Endodermal cell (in vitro differentiated cells): ENCODE data around the gene ZBTB46. TPM values are rescaled to one million over a fixed set of nuclear protein-coding genes. Genes with fewer than 3 reads are reported as not detected.

ENCODE experiments used
- DNase-seq: peaks from one replicate; pipeline ENCODE4 v3.0.0-alpha.2; 2017
- H3K27ac ChIP-seq: 2 replicates; pipeline ENCODE4 v1.5.1; 2013; ENCODE audit warnings: mild to moderate bottlenecking, low read depth, low read length, moderate library complexity
- H3K27me3 ChIP-seq: 2 replicates; pipeline ENCODE4 v1.6.1; 2013; ENCODE audit warnings: mild to moderate bottlenecking, low read length, moderate library complexity; ENCODE audit not compliant: insufficient read depth, control insufficient read depth, poor library complexity, severe bottlenecking
- H3K36me3 ChIP-seq: 2 replicates; pipeline ENCODE4 v1.7.0; 2013; ENCODE audit warnings: mild to moderate bottlenecking, low read length, moderate library complexity; ENCODE audit not compliant: control insufficient read depth, insufficient read depth
- H3K4me1 ChIP-seq: one replicate; pipeline ENCODE4 v1.7.0; 2013; ENCODE audit warnings: low read length; ENCODE audit not compliant: control insufficient read depth, insufficient read depth
- H3K4me3 ChIP-seq: 2 replicates; pipeline ENCODE4 v1.5.1; 2013; ENCODE audit warnings: mild to moderate bottlenecking, low read length, moderate library complexity
- H3K9ac ChIP-seq: 2 replicates; pipeline ENCODE4 v1.6.1; 2013; ENCODE audit warnings: mild to moderate bottlenecking, low read length, moderate library complexity; ENCODE audit not compliant: poor library complexity, severe bottlenecking; ENCODE audit errors: extremely low read depth
- H3K9me3 ChIP-seq: 2 replicates; pipeline ENCODE4 v1.6.1; 2013; ENCODE audit warnings: mild to moderate bottlenecking, low read length, moderate library complexity; ENCODE audit not compliant: control insufficient read depth
- H3K27ac Mint-ChIP-seq: 2 replicates; pipeline ENCODE4 v1.8.0; 2020; ENCODE audit warnings: mixed read lengths
- H3K27me3 Mint-ChIP-seq: 2 replicates; pipeline ENCODE4 v1.8.0; 2021; ENCODE audit warnings: mild to moderate bottlenecking, mixed read lengths; ENCODE audit not compliant: insufficient read depth
- H3K36me3 Mint-ChIP-seq: 2 replicates; pipeline ENCODE4 v1.8.0; 2020; ENCODE audit warnings: low read depth, mixed read lengths
- H3K4me1 Mint-ChIP-seq: 2 replicates; pipeline ENCODE4 v1.8.0; 2020; ENCODE audit warnings: mixed read lengths
- H3K4me3 Mint-ChIP-seq: 2 replicates; pipeline ENCODE4 v1.8.0; 2020; ENCODE audit warnings: mild to moderate bottlenecking, moderate library complexity, mixed read lengths
- H3K9me3 Mint-ChIP-seq: 2 replicates; pipeline ENCODE4 v1.8.0; 2020; ENCODE audit warnings: mild to moderate bottlenecking, mixed read lengths
- WGBS, 2 experiments: methylation state at CpG; one replicate each; pipeline versions ENCODE4 v1.1.5 to v1.1.7; 2013; ENCODE audit warnings: missing lambda C conversion rate in 2 of 2, mixed read lengths in 1 of 2; ENCODE audit not compliant: insufficient coverage in 1 of 2, insufficient read length in 1 of 2; 5-methylcytosine and 5-hydroxymethylcytosine counted together
- total RNA-seq, 2 donors: library from RNA; stranded (reverse); fragmentation: NEBNext Ultra II Directional in 1 of 2; extraction: Animal tissue kit (Norgen Biotek cat#: 25700) in 1 of 2; gene quantifications; 2 replicates in 1 of 2; 3 replicates in 1 of 2; pipeline ENCODE4 v1.2.1, GENCODE V29; 2021
- TF ChIP-seq, protein P1 (sequence below): fragments of 200-600 bp; sonication (generic); conservative IDR thresholded peaks from 2 replicates; pipeline ENCODE4 v1.5.0; 2021; ENCODE audit warnings: antibody characterized with exemption, mild to moderate bottlenecking

Gene ZBTB46
- total RNA-seq, 2 donors from 2014 or later, result 24.9 to 25.9 TPM

DNA sequence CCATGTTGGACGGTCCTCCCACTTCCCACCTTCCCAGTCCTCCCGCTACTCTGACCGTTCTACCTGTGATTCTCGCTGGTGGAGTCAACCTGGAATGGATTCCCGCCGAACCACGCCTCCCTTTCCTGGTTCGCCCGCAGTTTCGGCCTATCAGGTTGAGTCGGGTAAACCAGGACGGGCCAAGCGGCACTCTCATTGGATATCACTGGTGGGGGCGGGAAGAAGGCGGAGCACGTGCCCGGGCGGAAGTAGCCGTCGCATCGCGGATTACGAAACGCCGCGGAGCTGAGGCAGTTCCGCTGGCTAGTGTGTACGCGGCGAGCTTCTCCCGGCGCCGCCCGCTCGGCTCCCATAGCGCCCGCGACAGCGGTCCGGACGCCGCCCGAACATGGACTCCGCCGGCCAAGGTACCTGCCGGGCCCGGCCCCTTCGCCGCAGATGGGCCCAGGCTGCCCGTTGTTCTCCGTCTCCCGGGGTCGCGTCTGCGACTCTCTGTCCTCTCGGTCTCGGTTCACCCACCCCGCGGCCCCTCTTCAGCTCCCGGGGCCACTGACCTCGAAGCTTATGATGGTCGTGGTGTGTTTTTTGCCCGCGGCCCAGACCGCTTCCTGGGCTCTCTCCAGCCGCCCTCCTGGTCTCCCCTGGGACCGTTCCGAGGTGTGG, 34.0 kb upstream of the ZBTB46 start, which contains the start of gene TPD52L2:
TPD52L2 (plus strand) TSS at position 293 of the 663 bp plus-strand sequence; CDS start at position 389, 96 bp downstream.
- 0% methylated on average over 43 to 68 of the region's 68 CpGs for WGBS, 2 experiments
- Histone ChIP-seq H3K4me3 (peak within 1 kb of the TSS; percentile 96), H3K4me1 (no peaks in the 10 kb centered on the region), H3K9ac (peak within 1 kb of the TSS; percentile 84), H3K27me3 (no peaks in the 10 kb centered on the region), H3K9me3 (no peaks in the 10 kb centered on the region), H3K27ac (peak within 1 kb of the TSS; percentile 70), H3K36me3 (peaks cover 29% of the 10 kb centered on the region)
- peak; percentile 100 for DNase-seq
- peaks cover 21% of the 10 kb centered on the region for H3K36me3 Mint-ChIP-seq
- TF ChIP-seq, protein P1, sequence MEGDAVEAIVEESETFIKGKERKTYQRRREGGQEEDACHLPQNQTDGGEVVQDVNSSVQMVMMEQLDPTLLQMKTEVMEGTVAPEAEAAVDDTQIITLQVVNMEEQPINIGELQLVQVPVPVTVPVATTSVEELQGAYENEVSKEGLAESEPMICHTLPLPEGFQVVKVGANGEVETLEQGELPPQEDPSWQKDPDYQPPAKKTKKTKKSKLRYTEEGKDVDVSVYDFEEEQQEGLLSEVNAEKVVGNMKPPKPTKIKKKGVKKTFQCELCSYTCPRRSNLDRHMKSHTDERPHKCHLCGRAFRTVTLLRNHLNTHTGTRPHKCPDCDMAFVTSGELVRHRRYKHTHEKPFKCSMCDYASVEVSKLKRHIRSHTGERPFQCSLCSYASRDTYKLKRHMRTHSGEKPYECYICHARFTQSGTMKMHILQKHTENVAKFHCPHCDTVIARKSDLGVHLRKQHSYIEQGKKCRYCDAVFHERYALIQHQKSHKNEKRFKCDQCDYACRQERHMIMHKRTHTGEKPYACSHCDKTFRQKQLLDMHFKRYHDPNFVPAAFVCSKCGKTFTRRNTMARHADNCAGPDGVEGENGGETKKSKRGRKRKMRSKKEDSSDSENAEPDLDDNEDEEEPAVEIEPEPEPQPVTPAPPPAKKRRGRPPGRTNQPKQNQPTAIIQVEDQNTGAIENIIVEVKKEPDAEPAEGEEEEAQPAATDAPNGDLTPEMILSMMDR, result no peak
- H3K27me3 Mint-ChIP-seq, result no peaks in the 10 kb centered on the region
- H3K9me3 Mint-ChIP-seq, result no peaks in the 10 kb centered on the region
- peaks cover 17% of the 10 kb centered on the region for H3K4me1 Mint-ChIP-seq
- H3K4me3 Mint-ChIP-seq, result peak within 1 kb of the TSS; percentile 91
- peak within 1 kb of the TSS; percentile 96 for H3K27ac Mint-ChIP-seq

GRCh38 chr20:63864545-63864977, 33.5 kb upstream of the ZBTB46 start:
- peak overlapping the region; percentile 84 for H3K9ac ChIP-seq
- 1 to 2% methylated on average over 21 to 25 of the region's 25 CpGs for WGBS, 2 experiments
- no peak for DNase-seq
- H3K9me3 ChIP-seq, result no peaks in the 10 kb centered on the region
- H3K4me3 ChIP-seq, result peak overlapping the region; percentile 96
- Mint-ChIP-seq H3K4me1 (peaks cover 19% of the 10 kb centered on the region), H3K27me3 (no peaks in the 10 kb centered on the region), H3K9me3 (no peaks in the 10 kb centered on the region), H3K4me3 (peak overlapping the region; percentile 91), H3K27ac (peak overlapping the region; percentile 96), H3K36me3 (peaks cover 17% of the 10 kb centered on the region)
- TF ChIP-seq, protein P1, result no peak
- H3K36me3 ChIP-seq, result peaks cover 23% of the 10 kb centered on the region
- H3K27me3 ChIP-seq, result no peaks in the 10 kb centered on the region
- H3K27ac ChIP-seq, result no peak overlapping the region
- no peaks in the 10 kb centered on the region for H3K4me1 ChIP-seq

- Histone ChIP-seq H3K4me1 (no peaks in the 10 kb centered on the region), H3K9ac (peak overlapping the region; percentile 84), H3K36me3 (peaks cover 17% of the 10 kb centered on the region), H3K4me3 (peak overlapping the region; percentile 96), H3K27me3 (no peaks in the 10 kb centered on the region), H3K27ac (no peak overlapping the region), H3K9me3 (no peaks in the 10 kb centered on the region)
- DNase-seq, result peak; percentile 82
- no peaks in the 10 kb centered on the region for H3K9me3 Mint-ChIP-seq
- H3K36me3 Mint-ChIP-seq, result peaks cover 11% of the 10 kb centered on the region
- TF ChIP-seq, protein P1, result peak; percentile 70
- no peaks in the 10 kb centered on the region for H3K27me3 Mint-ChIP-seq
- H3K4me3 Mint-ChIP-seq, result peak overlapping the region; percentile 91
- peak overlapping the region; percentile 96 for H3K27ac Mint-ChIP-seq
- peaks cover 25% of the 10 kb centered on the region for H3K4me1 Mint-ChIP-seq
- 25 to 37% methylated on average over 22 to 38 of the region's 38 CpGs for WGBS, 2 experiments
These were observed 32.9 kb upstream of the ZBTB46 start for GRCh38 chr20:63863798-63864544.
